ENCODE data around the gene SMG5.

The SMG5 gene

GRCh38 chr1:156214024-156214748, 68.4 kb downstream of the SMG5 start:
- no peak for DNase-seq (ENCODE audit: low read depth)

GRCh38 chr1:156213644-156213966, 69.0 kb downstream of the SMG5 start:
- no peak for DNase-seq (ENCODE audit: low read depth)

GRCh38 chr1:156212833-156213643, 69.6 kb downstream of the SMG5 start, which contains the start of gene PMF1:
PMF1 (plus strand) TSS chr1:156213007; CDS start chr1:156213016, 9 bp downstream.
- DNase-seq (ENCODE audit: low read depth): peak; percentile 92

- DNase-seq (ENCODE audit: low read depth): no peak
Observed at GRCh38 chr1:156212130-156212529, 70.5 kb downstream of the SMG5 start.

GRCh38 chr1:156211243-156211642, 71.4 kb downstream of the SMG5 start:
- no peak for DNase-seq (ENCODE audit: low read depth)

- no peak for DNase-seq (ENCODE audit: low read depth)
Observed at GRCh38 chr1:156204686-156205085, 77.9 kb downstream of the SMG5 start.

- DNase-seq (ENCODE audit: low read depth): no peak
Observed at GRCh38 chr1:156203331-156203730, 79.3 kb downstream of the SMG5 start.

- DNase-seq (ENCODE audit: low read depth): no peak
Observed at GRCh38 chr1:156200044-156200443, 82.6 kb downstream of the SMG5 start.

Data from stimulated activated CD8-positive, alpha-beta memory T cell treated with anti-CD3 and anti-CD28 coated beads, Interleukin-15, amount 100 ng/mL, for 24 hours (primary cell).